ENCODE measurements around the gene KRT36. TPM values are rescaled to one million over a fixed set of nuclear protein-coding genes. Genes with fewer than 3 reads are reported as not detected.

Gene KRT36
- total RNA-seq, 1 donor = not detected

DNA sequence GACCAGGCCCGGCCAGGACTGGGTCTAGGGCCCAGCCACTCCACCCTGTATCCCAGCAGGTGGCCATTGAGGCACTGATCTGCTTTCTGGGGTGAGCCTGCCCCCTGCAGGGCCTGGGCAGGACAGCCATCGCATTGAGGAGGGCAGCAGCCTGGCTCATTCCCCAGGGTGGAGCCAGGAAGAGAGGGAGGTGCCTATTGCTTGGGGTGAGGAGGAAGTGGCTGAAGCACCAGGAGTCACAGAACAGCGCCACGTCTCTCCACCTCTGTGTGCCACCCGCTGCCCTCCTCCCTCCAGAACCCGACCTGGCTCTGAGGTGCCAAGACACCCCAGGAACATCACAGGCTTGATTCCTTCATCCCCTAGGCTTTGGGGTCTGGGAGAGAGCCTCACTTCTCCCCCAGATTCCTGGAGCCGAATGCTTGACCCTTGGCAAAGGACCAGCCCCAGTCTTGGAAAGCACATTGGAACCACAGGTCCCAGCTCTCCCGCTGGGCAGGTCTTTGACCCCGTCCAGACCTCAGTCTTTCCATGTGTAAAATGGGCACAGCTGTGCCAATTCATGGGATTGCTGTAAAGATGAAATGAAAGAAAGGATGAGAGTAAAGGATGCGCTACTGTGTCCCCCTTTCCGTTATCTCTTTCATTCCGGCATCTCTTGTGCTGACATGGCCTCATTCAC, 7.2 kb upstream of the KRT36 start:
- Histone ChIP-seq H3K9me3 (ENCODE audit: low read depth, low read length) (no peaks in the 10 kb centered on the region), H3K4me1 (ENCODE audit: insufficient read depth, low read length) (peaks cover 61% of the 10 kb centered on the region), H3K27me3 (ENCODE audit: insufficient read depth, low read length) (no peaks in the 10 kb centered on the region), H3K4me3 (ENCODE audit: low read length) (no peak overlapping the region)

DNA sequence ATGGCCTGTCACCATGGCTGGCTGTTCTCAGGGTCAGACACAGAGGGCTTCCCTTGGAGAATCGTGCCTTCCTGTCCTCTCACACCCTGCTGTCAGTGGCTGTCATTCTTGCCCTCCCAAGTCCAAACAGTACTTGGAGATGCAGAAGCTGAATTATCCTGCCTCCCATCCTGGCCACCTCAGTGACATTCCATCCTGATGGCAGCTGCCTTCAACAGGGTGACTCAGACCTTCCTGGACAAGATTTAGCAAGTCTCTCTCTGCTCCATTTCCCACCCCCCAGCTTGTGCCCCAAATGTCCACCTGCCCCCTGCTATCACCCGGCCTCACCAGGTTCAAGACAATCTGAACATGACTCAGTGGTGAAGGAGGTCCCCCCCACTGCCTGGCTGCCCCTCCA, 4.8 kb upstream of the KRT36 start:
- Histone ChIP-seq H3K4me1 (ENCODE audit: insufficient read depth, low read length) (peaks cover 71% of the 10 kb centered on the region), H3K9me3 (ENCODE audit: low read depth, low read length) (no peaks in the 10 kb centered on the region), H3K4me3 (ENCODE audit: low read length) (no peak overlapping the region), H3K27me3 (ENCODE audit: insufficient read depth, low read length) (no peaks in the 10 kb centered on the region)

DNA sequence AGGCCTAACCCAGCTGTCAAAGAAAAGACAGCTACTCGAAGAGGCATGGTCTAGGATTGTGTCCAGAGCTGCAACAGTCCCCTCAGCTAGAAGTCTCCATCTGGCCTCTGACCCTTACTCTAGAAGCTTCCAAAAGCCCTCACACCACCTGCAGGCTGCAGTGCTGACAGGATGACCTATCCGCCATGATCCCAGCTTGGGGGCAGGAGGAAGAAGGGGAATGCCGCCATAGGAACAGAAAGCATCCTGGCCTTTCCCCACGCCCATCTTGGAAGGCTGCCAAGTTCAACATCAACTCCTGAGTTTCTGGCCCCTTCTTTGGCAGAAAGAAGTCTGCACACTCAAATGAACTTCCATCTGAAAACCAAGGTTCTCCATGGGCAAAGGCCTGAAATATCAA, 3.1 kb upstream of the KRT36 start:
- Histone ChIP-seq H3K9me3 (ENCODE audit: low read depth, low read length) (no peaks in the 10 kb centered on the region), H3K4me1 (ENCODE audit: insufficient read depth, low read length) (peaks cover 59% of the 10 kb centered on the region), H3K27me3 (ENCODE audit: insufficient read depth, low read length) (no peaks in the 10 kb centered on the region), H3K4me3 (ENCODE audit: low read length) (no peak overlapping the region)

DNA sequence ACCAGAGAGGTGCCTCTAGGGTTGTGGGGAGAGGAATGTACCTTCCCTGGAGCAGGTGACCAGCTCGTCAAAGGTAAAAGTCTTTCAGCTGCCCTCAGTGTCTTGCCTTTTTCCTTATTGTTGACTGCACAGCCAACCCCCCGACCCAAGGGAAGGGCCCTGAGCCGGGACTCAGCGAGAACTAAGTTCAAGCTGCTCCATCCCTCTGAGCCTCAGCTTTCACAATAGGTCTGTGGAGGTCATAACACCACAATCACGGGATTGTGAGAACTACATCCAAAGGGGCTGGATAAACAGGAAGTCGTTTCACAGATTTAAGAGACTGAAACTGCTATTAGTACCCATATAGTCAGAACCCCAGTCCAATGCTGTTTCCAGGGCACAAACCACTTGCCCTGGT, 2.6 kb upstream of the KRT36 start:
- Histone ChIP-seq H3K9me3 (ENCODE audit: low read depth, low read length) (no peaks in the 10 kb centered on the region), H3K4me1 (ENCODE audit: insufficient read depth, low read length) (peaks cover 54% of the 10 kb centered on the region), H3K4me3 (ENCODE audit: low read length) (no peak overlapping the region), H3K27me3 (ENCODE audit: insufficient read depth, low read length) (no peaks in the 10 kb centered on the region)

DNA sequence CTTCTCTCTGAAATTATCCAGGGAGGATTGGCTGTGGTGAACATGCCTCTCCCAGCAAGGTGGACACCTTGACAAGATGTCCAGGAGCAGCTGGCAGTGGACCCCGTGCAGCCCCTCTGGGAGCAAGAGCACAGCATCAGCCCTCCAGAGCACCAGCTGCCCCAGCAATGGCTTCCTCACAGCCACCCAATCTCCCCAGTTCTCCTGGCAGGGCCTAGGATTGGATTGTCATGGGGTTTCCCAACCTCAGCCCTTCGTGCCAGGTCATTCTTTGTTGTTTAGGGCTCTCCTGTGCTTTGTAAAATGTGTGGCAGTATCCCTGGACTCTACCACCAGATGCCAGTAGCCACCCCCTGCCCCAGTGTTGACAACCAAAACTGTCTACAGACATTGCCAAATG, 1.8 kb upstream of the KRT36 start:
- Histone ChIP-seq H3K4me1 (ENCODE audit: insufficient read depth, low read length) (peaks cover 46% of the 10 kb centered on the region), H3K9me3 (ENCODE audit: low read depth, low read length) (no peaks in the 10 kb centered on the region), H3K4me3 (ENCODE audit: low read length) (no peak overlapping the region), H3K27me3 (ENCODE audit: insufficient read depth, low read length) (no peaks in the 10 kb centered on the region)

DNA sequence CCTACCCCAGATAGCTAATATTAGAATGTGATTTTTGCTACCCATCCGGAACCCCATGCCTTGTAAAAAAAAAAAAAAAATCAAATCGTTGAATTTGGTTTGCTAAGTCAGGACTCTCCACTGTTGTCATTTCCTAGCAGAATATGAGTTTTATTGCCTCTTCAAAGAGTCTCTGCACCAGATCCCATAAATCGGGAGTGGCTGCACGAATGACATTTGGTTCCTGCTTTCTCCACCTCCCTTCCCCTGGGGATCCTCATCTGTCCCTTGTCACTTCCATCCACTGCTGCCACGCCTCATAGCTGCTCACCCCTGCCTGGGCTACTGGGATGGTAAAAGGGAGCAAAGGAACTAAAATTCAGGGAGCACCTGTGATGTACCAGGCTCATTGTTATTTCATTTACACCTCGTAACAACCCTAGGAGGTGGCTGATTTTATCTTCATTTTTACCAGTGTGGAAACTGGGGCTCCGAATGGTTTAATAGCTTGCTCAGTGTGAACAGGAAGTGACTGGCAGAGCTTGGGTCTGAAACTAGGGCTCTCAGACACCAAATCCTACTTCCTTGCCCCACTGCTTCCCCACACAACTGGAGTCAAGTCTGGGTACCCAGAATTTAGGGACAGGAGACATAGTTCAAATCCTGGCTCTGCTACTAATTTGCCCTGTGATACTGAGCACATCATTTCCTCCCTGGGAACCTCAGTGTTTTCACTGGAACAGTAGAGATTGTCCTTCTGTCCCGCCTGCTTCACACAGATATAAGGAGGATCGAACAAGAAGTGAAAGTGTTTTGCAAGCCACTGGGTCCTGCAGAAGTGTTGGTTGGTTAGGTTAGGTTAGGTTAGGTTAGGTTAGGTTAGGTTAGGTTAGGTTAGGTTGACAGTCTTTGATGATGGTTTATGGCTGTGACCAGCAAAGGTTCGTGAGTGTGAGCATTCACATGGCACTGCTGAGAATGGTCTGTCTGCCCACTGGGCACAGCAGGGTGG, 585 bp upstream of the KRT36 start:
- Histone ChIP-seq H3K9me3 (ENCODE audit: low read depth, low read length) (no peaks in the 10 kb centered on the region), H3K27me3 (ENCODE audit: insufficient read depth, low read length) (no peaks in the 10 kb centered on the region), H3K4me1 (ENCODE audit: insufficient read depth, low read length) (peaks cover 44% of the 10 kb centered on the region), H3K4me3 (ENCODE audit: low read length) (no peak overlapping the region)

DNA sequence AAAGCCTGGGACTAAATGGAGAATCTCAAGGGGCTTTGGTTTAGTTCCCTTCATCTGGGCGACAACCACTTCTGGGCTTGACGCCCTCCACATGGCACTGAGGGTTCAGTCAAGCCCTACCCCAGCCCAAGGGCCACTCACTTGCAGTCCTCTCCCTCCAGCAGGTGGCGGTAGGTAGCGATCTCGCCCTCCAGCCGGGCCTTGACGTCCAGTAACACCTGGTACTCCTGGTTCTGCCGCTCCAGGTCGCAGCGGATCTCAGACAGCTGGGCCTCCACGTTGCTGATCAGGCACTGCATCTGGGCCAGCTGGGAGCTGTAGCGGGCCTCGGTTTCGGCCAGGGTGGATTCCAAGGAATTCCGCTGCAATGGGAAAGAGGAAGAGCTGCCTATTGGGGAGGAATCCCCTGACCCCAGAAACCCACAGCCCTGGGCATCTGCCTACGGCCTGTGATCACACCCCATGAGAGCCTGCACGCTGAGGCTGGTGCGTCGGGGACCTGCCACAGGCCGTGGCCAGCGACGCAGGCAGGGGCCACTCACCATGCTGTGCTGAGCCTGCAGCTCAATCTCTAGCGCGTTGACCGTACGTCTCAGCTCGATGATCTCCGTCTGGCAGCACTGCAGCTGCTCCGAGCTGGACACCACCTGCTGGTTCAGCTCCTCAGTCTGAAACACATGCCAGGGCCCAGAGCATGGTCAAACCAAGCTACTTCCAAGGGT, 2.7 kb downstream of the KRT36 start:
- no peaks in the 10 kb centered on the region for H3K9me3 ChIP-seq (ENCODE audit: low read depth, low read length)
- no peak overlapping the region for H3K4me3 ChIP-seq (ENCODE audit: low read length)
- no peaks in the 10 kb centered on the region for H3K27me3 ChIP-seq (ENCODE audit: insufficient read depth, low read length)
- peaks cover 28% of the 10 kb centered on the region for H3K4me1 ChIP-seq (ENCODE audit: insufficient read depth, low read length)

DNA sequence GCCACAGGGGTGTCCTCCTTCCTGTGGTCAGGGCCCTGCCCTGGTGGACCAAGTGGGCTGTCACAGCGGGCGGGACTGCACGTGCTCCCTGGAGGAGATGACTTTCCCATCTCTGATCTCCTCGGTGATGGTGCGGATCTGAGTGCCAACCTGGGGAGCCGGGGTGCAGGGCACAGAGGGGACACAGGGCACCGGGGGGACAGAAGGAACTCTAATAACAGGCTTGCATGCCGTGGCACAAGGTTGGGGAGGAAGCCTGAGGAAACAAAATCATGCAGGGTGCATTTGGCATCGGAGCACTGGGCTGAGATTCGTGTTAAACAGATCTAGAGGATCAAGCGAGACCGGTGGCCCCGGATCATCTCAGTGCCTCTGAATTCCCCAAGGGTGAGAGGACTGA, 3.4 kb downstream of the KRT36 start:
- H3K4me3 ChIP-seq (ENCODE audit: low read length) = no peak overlapping the region
- H3K4me1 ChIP-seq (ENCODE audit: insufficient read depth, low read length) = peaks cover 23% of the 10 kb centered on the region
- no peaks in the 10 kb centered on the region for H3K27me3 ChIP-seq (ENCODE audit: insufficient read depth, low read length)
- no peaks in the 10 kb centered on the region for H3K9me3 ChIP-seq (ENCODE audit: low read depth, low read length)

DNA sequence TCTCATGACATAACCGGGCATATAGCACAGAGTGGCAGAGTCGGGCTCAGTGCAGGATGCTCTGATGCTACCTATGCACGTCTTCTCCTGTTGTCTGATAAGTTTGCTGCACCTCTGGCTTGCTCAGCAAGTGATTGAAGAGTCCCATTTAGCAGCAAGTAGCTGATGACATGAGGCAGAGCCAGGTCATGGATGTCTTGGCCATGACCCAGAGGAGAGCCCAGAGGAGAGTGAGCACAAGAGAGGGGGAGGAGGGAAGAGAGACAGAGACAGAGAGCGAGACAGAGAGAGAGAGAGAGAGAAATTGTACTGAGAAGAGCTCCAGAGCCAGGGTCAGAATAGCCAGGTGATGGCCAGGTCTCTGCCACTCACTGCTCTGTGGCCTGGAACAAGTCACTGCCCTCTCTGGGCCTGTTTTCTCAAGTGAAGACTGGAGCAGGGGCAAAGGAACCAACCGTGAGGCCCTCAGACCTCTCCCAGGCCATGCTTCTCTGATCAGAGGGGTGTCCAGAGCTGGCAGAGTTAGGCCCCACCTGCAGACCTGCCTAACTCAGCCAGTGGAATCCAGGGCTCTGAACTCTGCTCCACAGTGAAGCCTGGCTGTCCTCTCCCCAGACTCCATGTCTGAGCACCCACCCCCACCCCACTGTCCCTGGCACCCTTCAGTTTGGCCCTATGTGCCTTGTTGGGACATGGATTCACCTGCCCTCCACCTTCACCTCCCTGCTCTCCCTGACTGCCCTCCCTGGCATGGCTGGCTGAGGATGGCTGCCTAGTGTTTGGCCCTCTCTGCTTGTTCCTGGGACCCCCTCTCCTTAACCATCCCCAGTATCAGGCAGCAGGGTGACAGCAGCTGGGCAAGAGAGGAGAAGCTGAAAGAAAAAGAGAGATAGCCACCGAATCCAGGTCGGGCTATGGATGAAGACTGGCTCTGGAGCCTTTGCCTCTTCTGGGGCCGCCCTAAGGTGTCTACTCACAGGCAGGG, 4.5 kb downstream of the KRT36 start:
- Histone ChIP-seq H3K27me3 (ENCODE audit: insufficient read depth, low read length) (no peaks in the 10 kb centered on the region), H3K4me3 (ENCODE audit: low read length) (no peak overlapping the region), H3K9me3 (ENCODE audit: low read depth, low read length) (no peaks in the 10 kb centered on the region), H3K4me1 (ENCODE audit: insufficient read depth, low read length) (peaks cover 13% of the 10 kb centered on the region)

DNA sequence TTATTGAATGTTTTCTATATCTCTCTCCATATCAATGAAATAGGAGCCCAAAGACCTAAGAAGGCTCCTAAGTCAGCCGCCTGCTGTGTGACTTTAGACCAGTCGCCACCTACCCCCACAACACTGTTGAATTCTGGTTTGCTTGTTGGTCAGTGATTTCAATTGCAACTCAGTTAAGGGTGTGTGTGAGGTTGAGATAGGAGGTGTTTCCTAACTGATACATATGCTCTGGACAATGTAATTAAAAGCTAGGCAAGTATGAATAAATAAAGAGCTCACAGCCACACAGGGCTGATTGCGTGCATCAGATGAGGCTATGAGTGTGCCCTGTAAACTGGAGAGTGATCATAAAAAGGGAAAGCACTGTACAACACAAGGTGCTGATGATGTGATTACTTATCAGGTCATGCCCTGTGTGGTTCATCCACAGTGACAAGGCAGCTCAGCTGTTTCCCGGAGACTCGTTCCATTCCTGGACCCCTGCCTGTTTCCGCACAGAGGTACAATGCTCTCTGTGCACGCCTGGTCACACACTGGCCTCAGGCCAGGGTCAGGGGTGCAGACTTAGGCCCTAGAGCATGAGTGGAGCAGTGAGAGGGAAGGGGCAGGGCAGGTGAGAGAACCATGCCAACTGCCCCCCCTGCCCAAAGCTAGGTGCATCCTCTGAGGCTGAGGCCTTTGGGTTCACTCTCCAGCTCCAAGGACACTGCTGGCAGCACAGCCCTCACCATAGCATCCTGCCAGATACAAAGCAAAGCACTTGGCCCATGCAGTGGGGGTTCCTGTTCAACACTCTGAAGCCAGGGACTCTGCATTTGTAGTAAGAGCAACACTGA, 5.5 kb downstream of the KRT36 start:
- Histone ChIP-seq H3K4me1 (ENCODE audit: insufficient read depth, low read length) (peaks cover 7% of the 10 kb centered on the region), H3K27me3 (ENCODE audit: insufficient read depth, low read length) (no peaks in the 10 kb centered on the region), H3K9me3 (ENCODE audit: low read depth, low read length) (no peaks in the 10 kb centered on the region), H3K4me3 (ENCODE audit: low read length) (no peak overlapping the region)

DNA sequence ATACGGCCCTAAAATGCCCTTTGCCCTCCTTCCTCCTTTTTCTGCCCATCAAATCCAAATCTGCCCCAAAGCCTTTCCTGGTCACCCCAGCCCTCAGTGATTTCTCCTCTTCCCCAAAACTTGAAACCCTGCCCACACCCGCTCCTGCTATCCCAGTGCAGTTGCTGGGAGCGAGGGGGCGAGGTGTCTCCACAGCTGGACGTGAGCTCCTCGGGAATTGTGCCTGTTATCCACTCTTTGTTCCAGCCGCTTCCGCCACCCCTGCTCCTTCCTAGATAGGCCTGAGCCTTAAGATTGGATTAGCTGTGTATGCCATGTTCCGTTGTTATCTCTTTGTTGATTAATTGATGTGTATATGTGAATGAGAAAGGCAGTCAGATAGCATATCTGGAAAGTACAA, 6.2 kb downstream of the KRT36 start:
- no peak overlapping the region for H3K4me3 ChIP-seq (ENCODE audit: low read length)
- H3K4me1 ChIP-seq (ENCODE audit: insufficient read depth, low read length) = peaks cover 5% of the 10 kb centered on the region
- H3K27me3 ChIP-seq (ENCODE audit: insufficient read depth, low read length) = no peaks in the 10 kb centered on the region
- no peaks in the 10 kb centered on the region for H3K9me3 ChIP-seq (ENCODE audit: low read depth, low read length)

DNA sequence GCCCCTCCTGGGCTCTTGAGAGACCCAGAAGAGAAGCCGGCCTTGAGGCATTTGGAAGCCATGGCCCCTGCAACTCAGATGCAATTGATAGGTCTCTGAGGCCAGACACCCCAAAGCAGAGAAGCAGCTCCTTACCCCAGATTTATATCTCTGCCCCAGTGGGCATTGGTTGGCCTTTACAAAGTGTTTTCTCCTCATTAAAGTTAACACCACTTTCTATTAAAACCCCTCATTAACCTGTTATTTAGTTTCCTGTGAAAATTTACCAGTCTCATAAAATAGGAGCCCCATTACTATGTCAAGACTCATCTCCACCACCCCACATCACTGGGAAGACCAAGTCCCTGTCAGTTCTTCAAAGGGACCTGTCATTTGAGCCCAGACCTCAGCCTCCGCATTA, 8.7 kb downstream of the KRT36 start, which contains the start of gene KRT35:
Gene KRT35 (minus strand): TSS at position 116 of the 400 bp plus-strand sequence. CDS start 54 bp downstream, at position 62.
- no peak within 1 kb of the TSS for H3K4me3 ChIP-seq (ENCODE audit: low read length)
- H3K9me3 ChIP-seq (ENCODE audit: low read depth, low read length) = no peaks in the 10 kb centered on the region
- peaks cover 5% of the 10 kb centered on the region for H3K4me1 ChIP-seq (ENCODE audit: insufficient read depth, low read length)
- H3K27me3 ChIP-seq (ENCODE audit: insufficient read depth, low read length) = no peaks in the 10 kb centered on the region

DNA sequence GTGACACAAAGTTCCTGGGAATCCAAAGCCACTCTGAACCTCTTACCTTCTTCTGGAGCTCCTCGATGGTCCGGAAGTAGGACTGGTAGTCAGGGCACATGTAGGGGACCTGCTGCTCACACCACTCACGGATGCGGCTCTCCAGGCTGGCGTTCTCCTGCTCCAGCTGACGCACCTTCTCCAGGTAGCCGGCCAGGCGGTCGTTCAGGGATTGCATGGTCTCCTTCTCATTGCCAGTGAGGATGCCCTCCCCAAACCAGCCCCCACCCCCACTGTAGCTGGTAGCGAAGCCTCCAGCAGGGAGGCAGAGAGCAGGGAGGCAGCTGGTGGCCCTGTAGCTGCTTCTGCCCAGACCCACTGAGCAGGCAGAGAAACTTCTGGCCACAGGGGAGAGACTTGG, 9.1 kb downstream of the KRT36 start:
- H3K27me3 ChIP-seq (ENCODE audit: insufficient read depth, low read length) = no peaks in the 10 kb centered on the region

More for the DNA sequence above, 9.1 kb downstream of the KRT36 start:
- no peak overlapping the region for H3K4me3 ChIP-seq (ENCODE audit: low read length)
- H3K9me3 ChIP-seq (ENCODE audit: low read depth, low read length) = no peaks in the 10 kb centered on the region
- peaks cover 5% of the 10 kb centered on the region for H3K4me1 ChIP-seq (ENCODE audit: insufficient read depth, low read length)

All from mononuclear cell (primary cell).